GM18870 (cell line): Measurements from ENCODE around the gene AGMAT.
A peak's percentile ranks its signal among the peaks of the same experiment; 100 is the strongest.

Source experiments
- ATAC-seq: cut with Tn5 transposase; IDR thresholded peaks from one replicate; pipeline ENCODE4 v1.9.1; 2021; ENCODE audit warnings: moderate library complexity; ENCODE audit not compliant: unreplicated experiment

Gene AGMAT

DNA sequence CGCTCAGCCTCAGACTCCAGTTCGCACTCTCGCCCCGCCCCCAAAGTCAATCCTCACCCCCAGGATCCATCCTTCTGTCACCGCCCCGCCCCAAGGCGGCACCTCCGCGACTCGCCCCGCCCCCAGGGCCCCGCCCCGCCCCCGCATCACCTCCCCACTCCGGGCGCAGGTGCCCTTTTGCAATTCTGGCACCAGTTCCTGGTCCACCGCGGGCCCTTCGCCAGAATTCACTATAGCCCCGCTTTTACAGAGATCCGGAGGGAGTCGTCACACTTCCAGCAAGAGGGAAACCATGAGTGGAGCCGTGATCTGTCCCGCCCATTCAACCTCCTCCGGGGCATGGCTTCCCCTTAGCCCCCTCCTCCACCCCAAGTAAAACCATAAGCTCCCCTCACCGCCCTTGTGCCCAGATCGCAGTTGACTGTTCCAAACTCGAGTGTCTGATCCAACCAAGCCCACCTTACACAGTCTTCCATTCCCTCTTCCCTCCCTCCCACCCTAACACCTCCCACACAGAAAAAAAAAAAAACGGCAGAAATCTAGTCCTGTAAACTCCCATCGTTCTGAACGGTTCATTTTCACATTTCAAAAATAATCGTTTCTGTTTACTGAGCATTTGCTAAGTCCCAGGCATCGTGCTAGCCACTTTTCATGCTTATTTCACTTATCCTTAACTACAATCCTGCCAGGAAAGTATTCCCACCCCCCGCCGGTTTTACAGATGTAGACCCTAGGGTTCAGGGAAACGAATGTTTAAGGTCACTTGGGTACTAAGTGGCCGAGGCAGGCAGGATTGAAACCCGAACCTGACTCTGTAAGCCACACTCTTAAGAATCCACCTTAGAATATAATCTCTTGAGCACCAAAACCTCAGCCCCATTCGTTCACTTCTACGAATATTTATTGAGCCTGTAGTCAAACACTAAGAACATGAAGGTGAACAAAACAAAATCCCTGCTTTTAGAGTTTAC lies 59.5 kb downstream of the AGMAT start:
- ATAC-seq = peak; percentile 28

DNA sequence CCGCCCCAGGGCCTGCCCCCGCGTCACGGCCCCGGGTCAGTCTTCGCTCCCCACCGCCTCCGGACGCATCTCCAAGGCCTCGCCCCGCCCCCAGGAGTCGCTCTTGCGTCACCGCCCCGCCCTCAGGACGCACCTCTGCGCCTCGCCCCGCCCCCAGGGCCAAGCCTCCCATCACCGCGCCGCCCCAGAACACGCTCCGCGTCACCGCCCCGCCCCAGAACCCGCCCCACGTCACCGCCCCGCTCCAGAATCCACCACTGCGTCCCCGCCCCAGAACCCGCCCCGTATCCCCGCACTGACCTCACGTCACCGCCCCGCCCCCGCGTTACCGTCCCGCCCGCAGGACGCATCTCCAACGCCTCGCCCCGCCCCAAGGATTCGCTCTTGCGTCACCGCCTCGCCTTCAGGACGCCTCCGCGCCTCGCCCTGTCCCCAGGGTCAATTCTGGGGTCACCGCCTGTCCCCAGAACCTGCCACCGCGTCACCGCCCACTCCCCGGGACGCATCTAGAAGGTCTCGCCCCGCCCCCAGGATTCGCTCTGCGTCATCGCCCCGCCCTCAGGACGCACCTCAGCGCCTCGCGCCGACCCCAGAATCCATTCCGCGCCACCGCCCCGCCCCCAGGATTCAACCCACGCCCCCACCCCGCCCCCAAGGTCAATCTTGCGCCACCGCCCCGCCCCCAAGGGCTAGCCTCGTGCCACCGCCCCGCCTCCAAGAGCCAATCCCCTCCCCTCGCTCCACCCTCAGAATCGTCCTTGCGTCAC lies 60.4 kb downstream of the AGMAT start:
- ATAC-seq = peak; percentile 13

DNA sequence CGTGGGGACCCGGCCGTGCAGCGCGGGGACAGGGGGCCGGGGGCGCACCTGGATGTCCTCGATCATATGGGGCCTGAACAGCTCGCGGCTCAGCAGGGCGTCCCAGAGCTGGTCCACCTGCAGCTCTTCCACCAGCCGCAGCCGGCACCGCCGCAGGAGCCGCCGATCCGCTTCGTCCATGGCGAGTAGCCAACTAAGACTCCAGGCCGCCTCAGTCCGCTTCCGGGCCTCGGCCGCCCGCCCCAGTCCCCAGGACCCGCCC lies 60.9 kb downstream of the AGMAT start, which contains the start of gene CASP9:
TSS of gene CASP9 (minus strand) at position 195 of the 262 bp plus-strand sequence. CDS start at position 180, 15 bp downstream.
- no peak for ATAC-seq

DNA sequence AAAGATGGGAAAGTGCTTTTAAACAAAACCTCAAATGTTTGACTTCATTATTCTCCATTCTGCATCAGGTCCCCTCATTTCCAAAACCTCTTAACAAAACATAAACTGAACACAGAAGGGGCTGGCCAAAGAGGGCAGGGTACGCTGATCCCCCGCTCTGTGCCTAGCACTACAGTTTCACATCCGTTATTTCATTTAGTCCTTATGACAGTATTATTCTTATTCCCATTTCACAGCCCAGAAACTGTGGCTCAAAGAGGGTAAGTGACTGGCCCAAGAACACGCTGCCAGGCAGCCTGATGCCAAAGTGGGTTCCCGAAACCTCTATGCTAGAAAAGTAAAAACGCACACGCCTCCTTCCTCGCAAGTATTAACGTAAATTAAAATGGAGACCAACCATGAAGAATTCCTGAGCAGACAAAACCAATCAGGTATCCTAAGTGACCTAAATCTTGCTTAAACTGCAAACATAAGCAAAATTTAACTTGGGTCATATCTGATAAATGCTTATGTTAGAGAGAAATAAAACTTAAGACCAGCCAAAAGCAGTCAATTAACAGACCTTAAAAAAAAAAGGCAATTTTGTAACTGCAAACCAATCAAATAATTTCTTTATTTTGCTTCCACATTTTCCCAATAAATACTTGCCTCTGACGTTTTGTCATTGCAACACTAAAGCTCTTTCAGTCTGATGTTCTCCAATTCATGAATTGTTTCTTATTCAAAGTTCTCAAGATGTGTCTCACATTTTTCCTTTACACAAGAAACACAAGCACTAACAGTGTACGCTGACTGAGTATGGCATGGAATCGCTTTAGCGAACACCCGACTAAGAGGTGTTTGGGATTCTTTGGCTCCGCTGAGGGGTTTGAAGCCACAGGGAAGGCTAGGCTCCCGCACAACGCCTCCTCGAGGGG lies 61.5 kb downstream of the AGMAT start:
- ATAC-seq = no peak

DNA sequence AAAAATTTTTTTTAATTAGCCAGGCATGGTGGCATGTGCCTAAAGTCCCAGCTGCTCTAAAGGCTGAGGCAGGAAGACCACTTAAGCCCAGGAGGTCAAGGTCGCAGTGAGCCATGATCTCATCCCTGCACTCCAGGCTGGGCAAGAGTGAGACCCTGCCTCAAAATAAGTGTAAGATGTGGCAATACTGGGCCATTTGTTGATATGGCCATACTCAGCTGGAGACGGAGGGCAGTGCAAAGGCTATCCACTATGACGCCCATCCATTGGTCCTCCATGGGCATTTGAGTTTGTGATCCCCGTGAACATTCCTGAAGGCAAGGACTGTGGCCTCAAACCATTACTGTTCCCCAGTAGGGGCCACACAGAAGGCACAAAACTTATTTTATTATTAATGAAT lies 62.3 kb downstream of the AGMAT start:
- no peak for ATAC-seq
